BE2C (cell line): ENCODE measurements around the gene MBP.
A peak's percentile ranks its signal among the peaks of the same experiment; 100 is the strongest.
"Not testable (repeated sequence)": the region's sequence is repeated elsewhere in the genome, so short reads cannot be mapped to it uniquely, and the experiment has no call there.

ENCODE experiments used
- DNase-seq: peaks from one replicate; pipeline ENCODE4 v3.0.0-alpha.2; 2020
- H3K27me3 ChIP-seq: fragments of 250-450 bp; sonication (Bioruptor Pico); 2 replicates; pipeline ENCODE4 v1.5.1; 2020; ENCODE audit warnings: mild to moderate bottlenecking
- H3K36me3 ChIP-seq: fragments of 250-450 bp; sonication (Bioruptor Pico); 2 replicates; pipeline ENCODE4 v1.5.1; 2020; ENCODE audit warnings: mild to moderate bottlenecking
- H3K4me1 ChIP-seq: fragments of 250-450 bp; sonication (Bioruptor Pico); 2 replicates; pipeline ENCODE4 v1.5.1; 2020
- H3K4me3 ChIP-seq: 2 replicates; pipeline ENCODE4 v1.5.1; 2011; ENCODE audit warnings: low read depth, low read length
- H3K9me3 ChIP-seq: fragments of 250-450 bp; sonication (Bioruptor Pico); 2 replicates; pipeline ENCODE4 v1.5.1; 2020
- CTCF ChIP-seq: IDR thresholded peaks from 2 replicates; pipeline ENCODE4 v1.5.1; 2012; ENCODE audit warnings: mild to moderate bottlenecking, low read depth, low read length

MBP gene

GRCh38 chr18:76991021-76991688 is 141.4 kb downstream of the MBP start:
- peak; percentile 37 for DNase-seq
- no peaks in the 10 kb centered on the region for H3K9me3 ChIP-seq
- TF ChIP-seq CTCF = no peak
- H3K27me3 ChIP-seq = no peaks in the 10 kb centered on the region
- no peaks in the 10 kb centered on the region; the same call in 1 of the 2 replicates for H3K4me1 ChIP-seq
- no peaks in the 10 kb centered on the region for H3K36me3 ChIP-seq
- no peak overlapping the region for H3K4me3 ChIP-seq

DNA sequence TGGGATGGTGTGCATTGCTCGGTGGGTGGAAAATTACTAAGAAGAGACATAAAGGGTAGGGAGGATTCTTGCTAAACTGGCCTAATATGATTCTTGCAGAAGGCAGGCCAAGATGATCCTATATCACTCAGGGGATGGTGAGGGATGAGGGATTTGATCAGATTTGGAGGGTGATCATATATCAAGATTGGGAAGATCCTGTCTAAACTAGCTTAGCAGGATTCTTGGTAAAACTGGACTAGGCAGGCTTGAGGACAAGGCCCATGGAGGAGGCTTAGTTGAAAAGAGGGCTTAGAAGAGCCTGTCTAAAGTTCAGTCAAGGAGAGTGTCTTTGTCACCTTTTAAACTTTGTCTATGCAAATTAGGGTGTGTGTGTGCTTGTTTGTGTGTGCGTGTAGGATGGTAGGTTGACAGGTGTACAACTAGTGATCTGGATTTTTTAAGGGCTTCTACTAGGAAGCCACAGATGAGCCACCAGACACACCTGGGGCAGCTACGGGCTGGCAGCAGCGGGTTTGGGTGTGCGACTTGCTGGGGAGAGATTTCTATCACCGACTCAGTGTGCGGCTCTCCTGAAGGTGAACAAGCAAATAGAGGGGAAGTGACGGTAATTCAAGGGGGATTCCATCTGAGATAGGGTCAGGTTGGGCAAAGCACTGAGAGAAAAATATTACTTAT is 142.1 kb downstream of the MBP start:
- not testable (repeated sequence) for H3K4me1 ChIP-seq, H3K36me3 ChIP-seq, H3K9me3 ChIP-seq, DNase-seq, H3K4me3 ChIP-seq, H3K27me3 ChIP-seq

- Histone ChIP-seq H3K4me3 (no peak overlapping the region), H3K9me3 (no peaks in the 10 kb centered on the region), H3K36me3 (no peaks in the 10 kb centered on the region), H3K4me1 (no peaks in the 10 kb centered on the region; the same call in 1 of the 2 replicates), H3K27me3 (no peaks in the 10 kb centered on the region)
- DNase-seq = no peak
- TF ChIP-seq CTCF = no peak
These were observed 142.9 kb downstream of the MBP start for GRCh38 chr18:76989647-76990190.

DNA sequence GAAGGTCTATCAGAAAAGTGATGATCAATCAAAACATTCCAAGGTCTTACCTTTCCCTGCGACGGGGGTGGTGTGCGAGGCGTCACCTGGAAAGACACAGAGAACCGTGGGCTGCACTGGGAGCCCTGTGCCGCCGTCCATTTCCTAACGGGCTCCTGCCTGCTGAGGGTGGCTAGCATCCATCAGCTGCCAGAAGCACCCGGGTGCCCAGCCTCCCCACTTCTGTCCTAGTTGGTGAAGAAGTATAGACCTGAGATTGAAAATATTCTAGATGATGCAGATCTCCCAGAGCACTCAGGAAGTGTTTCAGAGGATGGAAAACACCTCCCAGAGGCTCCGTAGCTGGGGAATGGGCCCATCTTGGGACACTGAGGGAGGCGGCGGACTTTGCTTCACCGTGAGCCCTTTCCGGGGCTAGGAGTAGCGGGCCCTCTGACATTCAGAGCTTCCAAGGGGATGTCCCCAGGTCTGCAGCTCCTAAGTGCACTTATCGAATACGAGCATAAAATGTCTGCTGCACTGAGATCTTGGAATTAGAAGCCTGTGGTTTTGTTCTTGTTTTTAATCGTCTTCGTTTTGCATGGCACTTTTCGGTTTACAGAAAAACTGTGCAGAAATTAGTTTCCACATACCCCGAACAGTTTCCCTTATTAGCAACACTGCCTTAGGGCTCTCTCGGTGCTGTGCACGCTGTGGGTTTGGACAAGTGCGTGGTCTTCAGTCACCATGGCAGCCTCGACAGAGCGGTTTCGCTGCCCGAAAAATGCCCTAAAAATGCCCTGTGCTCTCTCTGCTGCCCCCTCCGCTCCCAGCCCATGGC is 143.5 kb downstream of the MBP start:
- no peak for DNase-seq
- Histone ChIP-seq H3K4me1 (no peaks in the 10 kb centered on the region; the same call in 1 of the 2 replicates), H3K9me3 (no peaks in the 10 kb centered on the region), H3K4me3 (no peak overlapping the region), H3K27me3 (no peaks in the 10 kb centered on the region), H3K36me3 (no peaks in the 10 kb centered on the region)
- TF ChIP-seq CTCF = no peak

DNA sequence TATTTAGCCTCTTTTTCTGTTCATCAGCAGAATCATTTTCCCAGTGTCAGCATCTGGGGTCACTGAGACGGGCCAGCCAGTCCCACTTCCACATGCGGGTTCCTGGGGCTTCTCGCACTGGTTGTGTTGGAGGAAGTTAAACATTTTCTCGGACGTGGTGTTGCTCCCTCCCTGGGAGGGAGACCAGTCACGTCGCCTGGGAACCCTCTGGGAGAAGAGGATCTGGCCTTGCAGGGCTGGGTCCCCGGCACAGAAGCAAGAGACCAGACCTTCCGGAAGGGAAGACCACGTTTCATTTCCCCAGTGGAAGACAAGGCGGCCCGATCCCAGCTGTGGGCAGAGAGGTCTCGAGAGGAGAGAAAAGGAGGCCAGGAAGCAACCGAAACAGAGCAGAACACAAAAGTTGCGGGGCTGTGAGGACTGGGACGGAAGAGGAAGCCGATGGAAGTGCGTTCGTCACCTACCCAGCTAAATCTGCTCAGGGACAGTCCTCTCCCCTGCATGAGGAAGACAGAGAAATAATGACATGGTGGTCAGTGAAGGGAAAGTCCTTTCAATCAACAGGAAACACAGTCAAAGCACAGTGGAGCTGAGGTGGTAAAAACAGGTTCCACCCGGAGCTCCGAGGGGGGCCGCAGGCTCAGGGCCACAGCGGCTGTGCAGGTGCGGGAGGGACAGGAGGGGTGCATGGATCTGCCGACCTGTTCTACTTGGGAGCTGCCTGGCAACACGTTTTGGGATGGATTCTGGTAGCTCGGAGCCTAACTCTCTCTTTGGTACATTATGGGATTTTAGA is 144.4 kb downstream of the MBP start:
- no peaks in the 10 kb centered on the region for H3K27me3 ChIP-seq
- DNase-seq = no peak
- no peak for TF ChIP-seq CTCF
- no peaks in the 10 kb centered on the region for H3K36me3 ChIP-seq
- no peaks in the 10 kb centered on the region; the same call in 1 of the 2 replicates for H3K4me1 ChIP-seq
- no peaks in the 10 kb centered on the region for H3K9me3 ChIP-seq
- H3K4me3 ChIP-seq = no peak overlapping the region

DNA sequence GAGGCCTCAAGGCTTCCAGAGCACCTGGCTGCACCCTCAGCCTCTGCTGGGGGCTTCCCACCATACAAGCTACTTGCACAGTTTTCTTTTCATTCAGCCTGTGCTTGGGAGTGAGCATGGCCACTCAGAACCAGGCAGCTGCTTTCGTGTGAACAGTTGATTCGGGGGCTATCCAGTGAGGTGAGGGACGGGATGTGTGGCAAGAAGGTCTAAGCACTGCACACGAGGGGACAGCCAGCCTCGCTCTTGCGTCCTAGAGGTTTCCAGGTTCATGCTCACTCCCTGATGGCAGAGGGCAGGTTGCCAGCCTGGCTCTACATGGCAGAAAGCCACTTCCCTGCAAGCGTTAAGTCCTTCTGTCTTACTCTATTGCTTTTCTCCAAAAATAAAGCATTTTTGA is 146.2 kb downstream of the MBP start:
- DNase-seq = no peak
- no peaks in the 10 kb centered on the region for H3K36me3 ChIP-seq
- H3K4me1 ChIP-seq = no peaks in the 10 kb centered on the region; the same call in 1 of the 2 replicates
- TF ChIP-seq CTCF = no peak
- H3K4me3 ChIP-seq = no peak overlapping the region
- H3K9me3 ChIP-seq = no peaks in the 10 kb centered on the region
- H3K27me3 ChIP-seq = no peaks in the 10 kb centered on the region
